Endodermal cell (in vitro differentiated cells): ENCODE data around the gene DGLUCY. TPM values are rescaled to one million over a fixed set of nuclear protein-coding genes. Genes with fewer than 3 reads are reported as not detected.

Source experiments
- DNase-seq: peaks from one replicate; pipeline ENCODE4 v3.0.0-alpha.2; 2017
- H3K27ac ChIP-seq: 2 replicates; pipeline ENCODE4 v1.5.1; 2013; ENCODE audit warnings: mild to moderate bottlenecking, low read depth, low read length, moderate library complexity
- H3K27me3 ChIP-seq: 2 replicates; pipeline ENCODE4 v1.6.1; 2013; ENCODE audit warnings: mild to moderate bottlenecking, low read length, moderate library complexity; ENCODE audit not compliant: insufficient read depth, control insufficient read depth, poor library complexity, severe bottlenecking
- H3K36me3 ChIP-seq: 2 replicates; pipeline ENCODE4 v1.7.0; 2013; ENCODE audit warnings: mild to moderate bottlenecking, low read length, moderate library complexity; ENCODE audit not compliant: control insufficient read depth, insufficient read depth
- H3K4me1 ChIP-seq: one replicate; pipeline ENCODE4 v1.7.0; 2013; ENCODE audit warnings: low read length; ENCODE audit not compliant: control insufficient read depth, insufficient read depth
- H3K4me3 ChIP-seq: 2 replicates; pipeline ENCODE4 v1.5.1; 2013; ENCODE audit warnings: mild to moderate bottlenecking, low read length, moderate library complexity
- H3K9ac ChIP-seq: 2 replicates; pipeline ENCODE4 v1.6.1; 2013; ENCODE audit warnings: mild to moderate bottlenecking, low read length, moderate library complexity; ENCODE audit not compliant: poor library complexity, severe bottlenecking; ENCODE audit errors: extremely low read depth
- H3K9me3 ChIP-seq: 2 replicates; pipeline ENCODE4 v1.6.1; 2013; ENCODE audit warnings: mild to moderate bottlenecking, low read length, moderate library complexity; ENCODE audit not compliant: control insufficient read depth
- H3K27ac Mint-ChIP-seq: 2 replicates; pipeline ENCODE4 v1.8.0; 2020; ENCODE audit warnings: mixed read lengths
- H3K27me3 Mint-ChIP-seq: 2 replicates; pipeline ENCODE4 v1.8.0; 2021; ENCODE audit warnings: mild to moderate bottlenecking, mixed read lengths; ENCODE audit not compliant: insufficient read depth
- H3K36me3 Mint-ChIP-seq: 2 replicates; pipeline ENCODE4 v1.8.0; 2020; ENCODE audit warnings: low read depth, mixed read lengths
- H3K4me1 Mint-ChIP-seq: 2 replicates; pipeline ENCODE4 v1.8.0; 2020; ENCODE audit warnings: mixed read lengths
- H3K4me3 Mint-ChIP-seq: 2 replicates; pipeline ENCODE4 v1.8.0; 2020; ENCODE audit warnings: mild to moderate bottlenecking, moderate library complexity, mixed read lengths
- H3K9me3 Mint-ChIP-seq: 2 replicates; pipeline ENCODE4 v1.8.0; 2020; ENCODE audit warnings: mild to moderate bottlenecking, mixed read lengths
- WGBS, 2 experiments: methylation state at CpG; one replicate each; pipeline versions ENCODE4 v1.1.5 to v1.1.7; 2013; ENCODE audit warnings: missing lambda C conversion rate in 2 of 2, mixed read lengths in 1 of 2; ENCODE audit not compliant: insufficient coverage in 1 of 2, insufficient read length in 1 of 2; 5-methylcytosine and 5-hydroxymethylcytosine counted together
- total RNA-seq, 2 donors: library from RNA; stranded (reverse); fragmentation: NEBNext Ultra II Directional in 1 of 2; extraction: Animal tissue kit (Norgen Biotek cat#: 25700) in 1 of 2; gene quantifications; 2 replicates in 1 of 2; 3 replicates in 1 of 2; pipeline ENCODE4 v1.2.1, GENCODE V29; 2021
- TF ChIP-seq, protein P1 (sequence below): fragments of 200-600 bp; sonication (generic); conservative IDR thresholded peaks from 2 replicates; pipeline ENCODE4 v1.5.0; 2021; ENCODE audit warnings: antibody characterized with exemption, mild to moderate bottlenecking

The DGLUCY gene
- total RNA-seq, 2 donors from 2014 or later: 26.7 to 33.9 TPM

DNA sequence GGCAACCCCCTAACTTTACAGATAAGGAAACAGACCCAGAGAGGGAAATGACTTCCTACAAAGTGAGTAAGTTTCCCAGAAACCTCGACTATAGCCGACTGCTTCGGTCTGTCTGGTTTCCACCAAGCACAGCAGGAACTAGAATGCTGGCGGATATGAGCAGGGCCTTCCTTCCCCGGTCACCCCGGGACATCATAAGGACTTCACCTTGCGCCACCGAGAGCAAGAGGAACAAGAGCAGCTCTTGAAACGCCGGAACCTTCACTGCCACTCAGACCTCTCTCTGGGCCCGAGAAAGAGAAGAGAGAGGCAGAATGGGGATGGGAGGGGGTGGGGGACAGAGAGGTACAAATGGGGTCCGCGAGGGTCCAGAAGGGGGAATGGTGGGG lies 160.0 kb downstream of the DGLUCY start:
- no peaks in the 10 kb centered on the region for H3K4me1 Mint-ChIP-seq
- Histone ChIP-seq H3K9me3 (no peaks in the 10 kb centered on the region), H3K9ac (no peak overlapping the region), H3K4me1 (no peaks in the 10 kb centered on the region), H3K4me3 (no peak overlapping the region), H3K27ac (no peak overlapping the region), H3K27me3 (no peaks in the 10 kb centered on the region), H3K36me3 (peaks cover 26% of the 10 kb centered on the region)
- H3K9me3 Mint-ChIP-seq: no peaks in the 10 kb centered on the region
- 93 to 100% methylated on average over 6 to 13 of the region's 13 CpGs for WGBS, 2 experiments
- H3K27me3 Mint-ChIP-seq: no peaks in the 10 kb centered on the region
- TF ChIP-seq, protein P1, sequence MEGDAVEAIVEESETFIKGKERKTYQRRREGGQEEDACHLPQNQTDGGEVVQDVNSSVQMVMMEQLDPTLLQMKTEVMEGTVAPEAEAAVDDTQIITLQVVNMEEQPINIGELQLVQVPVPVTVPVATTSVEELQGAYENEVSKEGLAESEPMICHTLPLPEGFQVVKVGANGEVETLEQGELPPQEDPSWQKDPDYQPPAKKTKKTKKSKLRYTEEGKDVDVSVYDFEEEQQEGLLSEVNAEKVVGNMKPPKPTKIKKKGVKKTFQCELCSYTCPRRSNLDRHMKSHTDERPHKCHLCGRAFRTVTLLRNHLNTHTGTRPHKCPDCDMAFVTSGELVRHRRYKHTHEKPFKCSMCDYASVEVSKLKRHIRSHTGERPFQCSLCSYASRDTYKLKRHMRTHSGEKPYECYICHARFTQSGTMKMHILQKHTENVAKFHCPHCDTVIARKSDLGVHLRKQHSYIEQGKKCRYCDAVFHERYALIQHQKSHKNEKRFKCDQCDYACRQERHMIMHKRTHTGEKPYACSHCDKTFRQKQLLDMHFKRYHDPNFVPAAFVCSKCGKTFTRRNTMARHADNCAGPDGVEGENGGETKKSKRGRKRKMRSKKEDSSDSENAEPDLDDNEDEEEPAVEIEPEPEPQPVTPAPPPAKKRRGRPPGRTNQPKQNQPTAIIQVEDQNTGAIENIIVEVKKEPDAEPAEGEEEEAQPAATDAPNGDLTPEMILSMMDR: no peak
- H3K27ac Mint-ChIP-seq: no peak overlapping the region
- H3K36me3 Mint-ChIP-seq: peaks cover 44% of the 10 kb centered on the region
- DNase-seq: no peak
- H3K4me3 Mint-ChIP-seq: no peak overlapping the region

DNA sequence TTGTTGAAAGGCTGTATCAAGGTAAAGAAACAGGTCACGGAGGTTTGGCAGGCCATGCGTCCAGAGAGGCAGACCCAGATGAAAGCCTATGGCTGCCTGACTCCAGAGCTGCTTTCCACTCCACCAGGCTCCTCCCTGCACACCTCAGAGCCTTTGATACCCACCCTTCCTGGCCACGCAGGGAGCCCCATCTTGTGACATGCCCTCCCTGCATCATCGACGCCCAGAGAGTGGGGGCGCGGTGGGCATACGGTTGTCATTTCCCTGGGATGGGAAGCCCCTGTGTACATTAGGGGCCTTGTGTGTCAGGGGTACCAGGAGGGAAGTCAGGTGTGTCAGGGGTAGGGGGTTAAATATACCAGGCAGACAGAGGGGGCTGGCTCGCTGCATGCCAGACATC lies 160.9 kb downstream of the DGLUCY start:
- no peaks in the 10 kb centered on the region for H3K4me1 ChIP-seq
- H3K4me1 Mint-ChIP-seq: no peaks in the 10 kb centered on the region
- DNase-seq: no peak
- H3K9ac ChIP-seq: no peak overlapping the region
- no peak overlapping the region for H3K4me3 Mint-ChIP-seq
- no peak overlapping the region for H3K4me3 ChIP-seq
- H3K9me3 ChIP-seq: no peaks in the 10 kb centered on the region
- H3K27me3 ChIP-seq: no peaks in the 10 kb centered on the region
- no peak overlapping the region for H3K27ac ChIP-seq
- no peaks in the 10 kb centered on the region for H3K9me3 Mint-ChIP-seq
- H3K36me3 ChIP-seq: peaks cover 35% of the 10 kb centered on the region
- no peak overlapping the region for H3K27ac Mint-ChIP-seq
- peaks cover 40% of the 10 kb centered on the region for H3K36me3 Mint-ChIP-seq
- no peaks in the 10 kb centered on the region for H3K27me3 Mint-ChIP-seq
- 93 to 98% methylated on average over 7 to 9 of the region's 9 CpGs for WGBS, 2 experiments
- TF ChIP-seq, protein P1: no peak

Other genes with a start within 250 kb of the DGLUCY start
- gene RPS6KA5, start 53.4 kb upstream of the DGLUCY start, total RNA-seq: 1 to 10 TPM; 3.3 to 5.1 TPM
- under 1 TPM; 0.38 to 0.44 TPM for gene GPR68, start 130.6 kb downstream of the DGLUCY start, total RNA-seq